ENCODE data around the gene NAALADL2.

DNA sequence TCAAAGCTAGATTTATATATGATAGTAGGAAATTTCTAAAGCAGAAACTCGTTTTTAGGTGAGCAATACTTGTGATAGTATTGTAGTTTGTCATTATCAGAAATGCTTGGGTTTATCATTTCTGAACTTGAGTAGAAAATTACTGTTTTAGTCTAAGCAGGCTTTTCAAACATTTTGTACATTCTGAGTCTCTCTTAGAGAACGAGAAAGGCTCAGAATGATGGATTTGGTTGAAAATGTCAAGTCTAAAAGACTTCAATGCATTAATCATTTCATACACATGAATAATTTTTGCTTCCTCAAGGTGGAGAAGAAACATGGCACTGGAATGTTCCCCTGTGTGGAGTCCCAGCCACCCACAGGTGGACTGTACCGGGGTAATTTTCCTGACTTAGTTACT lies 387.1 kb downstream of the NAALADL2 start:
- TF ChIP-seq, protein P1, sequence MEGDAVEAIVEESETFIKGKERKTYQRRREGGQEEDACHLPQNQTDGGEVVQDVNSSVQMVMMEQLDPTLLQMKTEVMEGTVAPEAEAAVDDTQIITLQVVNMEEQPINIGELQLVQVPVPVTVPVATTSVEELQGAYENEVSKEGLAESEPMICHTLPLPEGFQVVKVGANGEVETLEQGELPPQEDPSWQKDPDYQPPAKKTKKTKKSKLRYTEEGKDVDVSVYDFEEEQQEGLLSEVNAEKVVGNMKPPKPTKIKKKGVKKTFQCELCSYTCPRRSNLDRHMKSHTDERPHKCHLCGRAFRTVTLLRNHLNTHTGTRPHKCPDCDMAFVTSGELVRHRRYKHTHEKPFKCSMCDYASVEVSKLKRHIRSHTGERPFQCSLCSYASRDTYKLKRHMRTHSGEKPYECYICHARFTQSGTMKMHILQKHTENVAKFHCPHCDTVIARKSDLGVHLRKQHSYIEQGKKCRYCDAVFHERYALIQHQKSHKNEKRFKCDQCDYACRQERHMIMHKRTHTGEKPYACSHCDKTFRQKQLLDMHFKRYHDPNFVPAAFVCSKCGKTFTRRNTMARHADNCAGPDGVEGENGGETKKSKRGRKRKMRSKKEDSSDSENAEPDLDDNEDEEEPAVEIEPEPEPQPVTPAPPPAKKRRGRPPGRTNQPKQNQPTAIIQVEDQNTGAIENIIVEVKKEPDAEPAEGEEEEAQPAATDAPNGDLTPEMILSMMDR (conservative IDR thresholded peaks at IDR 0.05 in 1 of 2, IDR thresholded peaks at IDR 0.05 in 1 of 2; ENCODE audit: low read depth in 1 of 2, low read length in 2 of 2) = no peak
- no peak for TF ChIP-seq EZH2 (IDR thresholded peaks at IDR 0.05; ENCODE audit: low read length, missing control alignments)
